Mucosa of descending colon (tissue), 3 donors: Measurements from ENCODE around the gene CAV1. TPM values are rescaled to one million over a fixed set of nuclear protein-coding genes. Genes with fewer than 3 reads are reported as not detected.
A peak's percentile ranks its signal among the peaks of the same experiment; 100 is the strongest.

Source experiments
- ATAC-seq: fragments of 200-7000 bp; cut with Tn5 transposase; one replicate; pipeline ENCODE4 v1.9.1; 2020; ENCODE audit warnings: mild to moderate bottlenecking, moderate library complexity
- DNase-seq, 3 donors: peaks; one replicate each; pipeline ENCODE4 v3.0.0-alpha.2; 2020
- H3K36me3 ChIP-seq: fragments of 200-600 bp; one replicate; pipeline ENCODE4 v1.8.0; 2021; ENCODE audit warnings: low read depth, mild to moderate bottlenecking
- H3K4me1 ChIP-seq: fragments of 200-600 bp; one replicate; pipeline ENCODE4 v1.8.0; 2021; ENCODE audit warnings: low read depth, mild to moderate bottlenecking
- H3K4me3 ChIP-seq: fragments of 200-600 bp; one replicate; pipeline ENCODE4 v1.8.0; 2021; ENCODE audit warnings: mild to moderate bottlenecking
- H3K9me3 ChIP-seq: fragments of 200-600 bp; one replicate; pipeline ENCODE4 v1.8.0; 2021; ENCODE audit warnings: mild to moderate bottlenecking
- intact Hi-C, 2 donors: fragments of 100-400 bp; cut with DNase I in 1 of 2; cut with micrococcal nuclease in 1 of 2; formaldehyde crosslinking; loops; one replicate each; pipeline versions ENCODE4 v1.11.0 to v1.11.1; 2022; cut with DNase I, micrococcal nuclease
- total RNA-seq, 3 donors: library from RNA; stranded (reverse); fragmentation: NEBNext Ultra II Directional in 2 of 3; extraction: Animal tissue kit (Norgen Biotek cat#: 25700) in 2 of 3; gene quantifications; one replicate each; pipeline versions ENCODE4 v1.2.1 to v1.2.4, GENCODE V29; 2021 to 2023
- TF ChIP-seq, protein P1 (sequence below): fragments of 200-600 bp; IDR thresholded peaks from one replicate; pipeline ENCODE4 v1.8.0; 2022; ENCODE audit warnings: antibody characterized with exemption, mild to moderate bottlenecking
- donor health status: DM: no; HTN: no; CAD: no; lungs with moderate emphysema.
- donor health status: DM: no; HTN: no; CAD: no.
- donor health status: DM: no; HTN: yes; CAD: no.

The CAV1 gene
- total RNA-seq, 3 donors from 2014 or later = 17.9 to 248 (median 46.1) TPM

DNA sequence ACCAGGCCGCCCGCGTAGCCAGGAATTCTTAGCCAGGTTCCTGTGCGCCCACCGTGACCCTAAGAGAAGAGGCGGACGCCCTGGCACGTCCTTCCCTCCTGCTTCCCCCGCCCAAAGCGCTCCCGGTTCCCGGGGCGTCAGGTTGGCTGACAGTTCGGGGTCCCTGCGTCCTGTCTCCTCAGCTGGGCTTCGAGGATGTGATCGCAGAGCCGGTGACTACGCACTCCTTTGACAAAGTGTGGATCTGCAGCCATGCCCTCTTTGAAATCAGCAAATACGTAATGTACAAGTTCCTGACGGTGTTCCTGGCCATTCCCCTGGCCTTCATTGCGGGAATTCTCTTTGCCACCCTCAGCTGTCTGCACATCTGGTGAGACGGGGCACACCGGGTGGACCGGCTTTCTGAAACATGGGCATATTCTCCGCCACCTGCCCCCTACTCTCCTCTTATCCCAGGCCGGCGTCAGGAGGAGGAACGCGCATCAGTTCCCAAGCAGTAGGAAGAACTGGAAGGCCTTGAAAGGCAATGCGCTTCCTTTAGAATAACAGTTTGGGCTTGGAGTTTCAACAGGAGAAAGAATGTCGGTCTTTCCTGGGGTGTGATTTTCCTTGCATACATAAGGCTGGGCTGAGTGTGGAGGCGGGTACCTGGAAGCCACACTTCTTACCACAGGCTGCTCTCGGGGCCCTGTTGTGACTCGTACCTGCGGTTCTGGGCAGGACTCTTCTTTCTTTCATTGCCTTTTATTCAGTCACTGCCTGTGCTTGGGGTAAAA lies 24.6 kb upstream of the CAV1 start:
- intact Hi-C loops = no loop called here
- no peaks in the 10 kb centered on the region for H3K9me3 ChIP-seq
- ATAC-seq (peak; percentile 51), DNase-seq (peak in 2 of 3 donors; percentile 21 to 41)
- no peaks in the 10 kb centered on the region for H3K36me3 ChIP-seq
- TF ChIP-seq, protein P1, sequence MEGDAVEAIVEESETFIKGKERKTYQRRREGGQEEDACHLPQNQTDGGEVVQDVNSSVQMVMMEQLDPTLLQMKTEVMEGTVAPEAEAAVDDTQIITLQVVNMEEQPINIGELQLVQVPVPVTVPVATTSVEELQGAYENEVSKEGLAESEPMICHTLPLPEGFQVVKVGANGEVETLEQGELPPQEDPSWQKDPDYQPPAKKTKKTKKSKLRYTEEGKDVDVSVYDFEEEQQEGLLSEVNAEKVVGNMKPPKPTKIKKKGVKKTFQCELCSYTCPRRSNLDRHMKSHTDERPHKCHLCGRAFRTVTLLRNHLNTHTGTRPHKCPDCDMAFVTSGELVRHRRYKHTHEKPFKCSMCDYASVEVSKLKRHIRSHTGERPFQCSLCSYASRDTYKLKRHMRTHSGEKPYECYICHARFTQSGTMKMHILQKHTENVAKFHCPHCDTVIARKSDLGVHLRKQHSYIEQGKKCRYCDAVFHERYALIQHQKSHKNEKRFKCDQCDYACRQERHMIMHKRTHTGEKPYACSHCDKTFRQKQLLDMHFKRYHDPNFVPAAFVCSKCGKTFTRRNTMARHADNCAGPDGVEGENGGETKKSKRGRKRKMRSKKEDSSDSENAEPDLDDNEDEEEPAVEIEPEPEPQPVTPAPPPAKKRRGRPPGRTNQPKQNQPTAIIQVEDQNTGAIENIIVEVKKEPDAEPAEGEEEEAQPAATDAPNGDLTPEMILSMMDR = no peak
- peaks cover 8% of the 10 kb centered on the region for H3K4me1 ChIP-seq
- peak overlapping the region; percentile 22 for H3K4me3 ChIP-seq

DNA sequence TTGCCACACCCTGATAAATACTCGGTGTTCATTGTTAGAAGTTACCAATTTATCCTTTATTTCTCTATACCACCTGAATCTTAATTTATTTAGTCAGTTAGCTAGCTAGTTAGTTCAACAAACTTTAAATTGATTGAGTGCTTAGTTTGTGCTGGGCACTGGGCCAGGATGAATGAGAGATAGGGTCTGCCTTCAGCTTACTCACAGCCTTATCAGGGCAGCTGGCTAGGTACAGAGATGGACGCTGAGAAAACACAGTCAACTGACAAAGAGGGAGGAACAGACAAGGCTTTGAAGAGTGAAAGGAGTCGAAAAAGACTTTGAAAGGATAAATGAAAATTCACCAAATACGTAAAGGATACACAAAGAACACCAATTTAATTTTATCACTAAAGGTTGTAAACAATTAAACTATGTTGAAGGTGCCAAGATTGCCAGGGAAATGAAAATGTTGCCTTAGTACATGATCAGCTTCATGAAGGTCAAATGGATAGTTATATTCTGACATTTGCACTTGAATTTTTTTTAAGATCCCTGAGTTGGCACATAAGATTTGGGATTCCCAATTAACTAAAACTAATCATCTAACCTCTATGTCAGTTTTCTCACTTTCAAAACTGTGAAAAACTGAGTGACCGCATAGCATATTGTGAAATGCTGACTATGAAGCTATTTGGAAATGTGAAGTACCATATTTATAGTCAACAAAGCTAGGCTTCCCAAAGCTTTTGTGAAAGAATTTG lies 23.2 kb upstream of the CAV1 start:
- ATAC-seq = no peak
- Histone ChIP-seq H3K9me3 (no peaks in the 10 kb centered on the region), H3K36me3 (no peaks in the 10 kb centered on the region), H3K4me3 (no peak overlapping the region), H3K4me1 (peaks cover 8% of the 10 kb centered on the region)
- intact Hi-C loops = no loop called here
- no peak for DNase-seq
- TF ChIP-seq, protein P1 = no peak

GRCh38 chr7:116502201-116503096 lies 22.4 kb upstream of the CAV1 start:
- intact Hi-C loops = no loop called here
- no peak for DNase-seq
- Histone ChIP-seq H3K9me3 (no peaks in the 10 kb centered on the region), H3K4me3 (no peak overlapping the region), H3K36me3 (no peaks in the 10 kb centered on the region), H3K4me1 (peaks cover 8% of the 10 kb centered on the region)
- ATAC-seq = no peak
- TF ChIP-seq, protein P1 = no peak

DNA sequence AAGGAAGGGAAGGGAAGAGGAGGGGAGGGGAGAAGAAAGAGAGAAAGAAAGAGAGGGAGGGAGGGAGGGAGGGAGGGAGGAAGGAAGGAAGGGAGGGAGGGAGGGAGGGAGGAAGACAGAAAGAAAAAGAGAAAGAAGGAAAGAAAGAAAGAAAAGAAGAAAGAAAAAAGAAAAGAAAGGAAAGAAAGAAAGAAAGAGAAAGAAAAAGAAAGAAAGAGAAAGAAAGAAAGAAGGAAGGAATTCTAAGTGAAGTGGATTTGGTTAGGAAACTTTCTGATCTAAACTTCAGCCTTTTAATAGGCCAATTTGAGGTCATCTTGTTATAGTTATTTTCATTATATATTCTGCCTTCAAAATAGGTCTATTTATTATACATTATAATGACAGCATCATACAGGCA lies 21.0 kb upstream of the CAV1 start:
- intact Hi-C loops = no loop called here
- H3K4me1 ChIP-seq = peaks cover 8% of the 10 kb centered on the region
- H3K9me3 ChIP-seq = no peaks in the 10 kb centered on the region
- H3K4me3 ChIP-seq = no peak overlapping the region
- ATAC-seq = no peak
- no peak for DNase-seq
- no peaks in the 10 kb centered on the region for H3K36me3 ChIP-seq
- TF ChIP-seq, protein P1 = no peak

DNA sequence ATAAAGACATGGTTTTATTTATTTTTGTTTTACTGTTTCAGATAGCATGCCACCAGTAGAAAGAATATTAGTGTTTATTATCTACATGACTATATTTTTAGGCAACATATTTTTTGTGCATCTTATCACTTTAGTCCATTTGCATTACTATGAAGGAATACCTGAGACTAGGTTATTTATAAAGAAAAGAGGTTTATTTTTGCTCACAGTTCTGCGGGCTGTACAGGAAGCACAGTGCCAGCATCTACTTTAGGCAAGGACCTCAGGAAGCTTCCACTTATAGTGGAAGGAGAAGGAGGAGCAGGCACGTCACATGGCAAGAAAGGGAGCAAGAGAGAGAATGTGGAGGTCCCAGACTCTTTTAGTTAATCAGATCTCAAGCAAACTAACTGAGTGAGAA lies 19.6 kb upstream of the CAV1 start:
- no peak overlapping the region for H3K4me3 ChIP-seq
- no peaks in the 10 kb centered on the region for H3K9me3 ChIP-seq
- DNase-seq = no peak
- TF ChIP-seq, protein P1 = no peak
- intact Hi-C loops = no loop called here
- H3K36me3 ChIP-seq = no peaks in the 10 kb centered on the region
- peaks cover 4% of the 10 kb centered on the region for H3K4me1 ChIP-seq
- ATAC-seq = no peak
